Measurements from ENCODE around the gene C17orf113.

The C17orf113 gene

GRCh38 chr17:42050393-42051012 is at the start of gene C17orf113:
Gene C17orf113, minus strand, starts transcription at chr17:42050601. Its CDS starts 7,225 bp downstream, at chr17:42043376.
- DNase-seq, result peak; percentile 27

- no peak for DNase-seq
These were observed 48.5 kb upstream of the C17orf113 start for GRCh38 chr17:42098730-42099399.

GRCh38 chr17:42097691-42098631 is 47.6 kb upstream of the C17orf113 start, which contains the start of gene ZNF385C:
Gene ZNF385C, minus strand, starts transcription at chr17:42098473. Its CDS starts 35,417 bp downstream, at chr17:42063056.
- DNase-seq, result no peak

GRCh38 chr17:42096360-42097111 is 46.1 kb upstream of the C17orf113 start:
- DNase-seq, result no peak

GRCh38 chr17:42094375-42095069 is 44.1 kb upstream of the C17orf113 start:
- no peak for DNase-seq

- DNase-seq, result no peak
These were observed 42.5 kb upstream of the C17orf113 start for GRCh38 chr17:42092939-42093338.

- DNase-seq, result no peak
These were observed 40.8 kb upstream of the C17orf113 start for GRCh38 chr17:42090964-42091790.

GRCh38 chr17:42088736-42089135 is 38.3 kb upstream of the C17orf113 start:
- DNase-seq, result no peak

- DNase-seq, result no peak
These were observed 37.6 kb upstream of the C17orf113 start for GRCh38 chr17:42087736-42088705.

GRCh38 chr17:42087042-42087701 is 36.8 kb upstream of the C17orf113 start:
- no peak for DNase-seq

GRCh38 chr17:42081516-42082129 is 31.2 kb upstream of the C17orf113 start:
- no peak for DNase-seq

GRCh38 chr17:42079541-42079940 is 29.1 kb upstream of the C17orf113 start:
- no peak for DNase-seq

GRCh38 chr17:42078396-42079043 is 28.1 kb upstream of the C17orf113 start:
- DNase-seq, result no peak

GRCh38 chr17:42077755-42078154 is 27.4 kb upstream of the C17orf113 start:
- DNase-seq, result no peak

GRCh38 chr17:42076797-42077559 is 26.6 kb upstream of the C17orf113 start:
- DNase-seq, result no peak

GRCh38 chr17:42075789-42076188 is 25.4 kb upstream of the C17orf113 start:
- no peak for DNase-seq

Data from HCEC 1CT (cell line).